GM21423 (cell line): ENCODE measurements around the gene SHISAL2A.

Source experiments
- ATAC-seq: cut with Tn5 transposase; IDR thresholded peaks from one replicate; pipeline ENCODE4 v1.9.1; 2021; ENCODE audit warnings: mild to moderate bottlenecking, moderate library complexity; ENCODE audit not compliant: unreplicated experiment

Gene SHISAL2A

GRCh38 chr1:52632732-52633290, at the start of gene SHISAL2A:
Gene SHISAL2A, plus strand, starts transcription at chr1:52633168. Its CDS starts 326 bp downstream, at chr1:52633494.
- ATAC-seq, result no peak

- no peak for ATAC-seq
Measured at GRCh38 chr1:52585474-52585873, 47.5 kb upstream of the SHISAL2A start.

GRCh38 chr1:52588027-52588426, 44.9 kb upstream of the SHISAL2A start:
- ATAC-seq, result no peak

- no peak for ATAC-seq
Measured at GRCh38 chr1:52588535-52588934, 44.4 kb upstream of the SHISAL2A start.

GRCh38 chr1:52590266-52590665, 42.7 kb upstream of the SHISAL2A start:
- ATAC-seq, result no peak

GRCh38 chr1:52592637-52593323, 40.2 kb upstream of the SHISAL2A start:
- no peak for ATAC-seq

- ATAC-seq, result no peak
Measured at GRCh38 chr1:52593495-52593894, 39.5 kb upstream of the SHISAL2A start.

- no peak for ATAC-seq
Measured at GRCh38 chr1:52595061-52595460, 37.9 kb upstream of the SHISAL2A start.

- no peak for ATAC-seq
Measured at GRCh38 chr1:52597912-52598311, 35.1 kb upstream of the SHISAL2A start.

GRCh38 chr1:52598729-52599128, 34.2 kb upstream of the SHISAL2A start:
- no peak for ATAC-seq

GRCh38 chr1:52599236-52599635, 33.7 kb upstream of the SHISAL2A start:
- ATAC-seq, result no peak

- ATAC-seq, result no peak
Measured at GRCh38 chr1:52600533-52601179, 32.3 kb upstream of the SHISAL2A start.

GRCh38 chr1:52601519-52601918, 31.4 kb upstream of the SHISAL2A start:
- ATAC-seq, result no peak

GRCh38 chr1:52601991-52602855, 30.7 kb upstream of the SHISAL2A start, which contains the start of gene GPX7:
Gene GPX7, plus strand, starts transcription at chr1:52602371. Its CDS starts 39 bp downstream, at chr1:52602410.
- ATAC-seq, result no peak

GRCh38 chr1:52602856-52603600, 29.9 kb upstream of the SHISAL2A start:
- no peak for ATAC-seq

GRCh38 chr1:52603630-52604029, 29.3 kb upstream of the SHISAL2A start:
- no peak for ATAC-seq

GRCh38 chr1:52604063-52604770, 28.8 kb upstream of the SHISAL2A start:
- no peak for ATAC-seq

- no peak for ATAC-seq
Measured at GRCh38 chr1:52613636-52614373, 19.2 kb upstream of the SHISAL2A start.

GRCh38 chr1:52614671-52615070, 18.3 kb upstream of the SHISAL2A start:
- ATAC-seq, result no peak
